ENCODE results near the gene SPRY2.
"Not testable (repeated sequence)": the region's sequence is repeated elsewhere in the genome, so short reads cannot be mapped to it uniquely, and the experiment has no call there.

Gene SPRY2

DNA sequence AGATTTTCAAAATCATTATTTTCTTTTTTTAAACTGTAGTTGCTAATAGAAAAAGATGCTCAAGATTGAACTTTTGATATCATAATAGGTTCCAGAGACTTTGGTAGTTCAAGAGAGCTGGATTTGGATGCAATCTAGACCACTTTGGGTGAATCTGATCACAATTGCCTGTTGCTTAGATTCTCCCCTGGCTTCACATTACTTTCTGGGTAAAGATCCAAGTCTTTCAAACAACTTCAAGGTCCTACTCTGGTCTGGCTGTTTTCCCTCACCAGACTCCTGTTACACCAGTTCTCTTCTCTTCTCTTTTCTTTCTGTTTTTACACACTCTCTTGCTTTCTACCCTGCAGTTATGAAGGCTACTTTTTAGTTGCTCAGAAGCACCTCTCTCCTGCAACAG, 7.4 kb upstream of the SPRY2 start:
- no peak for DNase-seq

DNA sequence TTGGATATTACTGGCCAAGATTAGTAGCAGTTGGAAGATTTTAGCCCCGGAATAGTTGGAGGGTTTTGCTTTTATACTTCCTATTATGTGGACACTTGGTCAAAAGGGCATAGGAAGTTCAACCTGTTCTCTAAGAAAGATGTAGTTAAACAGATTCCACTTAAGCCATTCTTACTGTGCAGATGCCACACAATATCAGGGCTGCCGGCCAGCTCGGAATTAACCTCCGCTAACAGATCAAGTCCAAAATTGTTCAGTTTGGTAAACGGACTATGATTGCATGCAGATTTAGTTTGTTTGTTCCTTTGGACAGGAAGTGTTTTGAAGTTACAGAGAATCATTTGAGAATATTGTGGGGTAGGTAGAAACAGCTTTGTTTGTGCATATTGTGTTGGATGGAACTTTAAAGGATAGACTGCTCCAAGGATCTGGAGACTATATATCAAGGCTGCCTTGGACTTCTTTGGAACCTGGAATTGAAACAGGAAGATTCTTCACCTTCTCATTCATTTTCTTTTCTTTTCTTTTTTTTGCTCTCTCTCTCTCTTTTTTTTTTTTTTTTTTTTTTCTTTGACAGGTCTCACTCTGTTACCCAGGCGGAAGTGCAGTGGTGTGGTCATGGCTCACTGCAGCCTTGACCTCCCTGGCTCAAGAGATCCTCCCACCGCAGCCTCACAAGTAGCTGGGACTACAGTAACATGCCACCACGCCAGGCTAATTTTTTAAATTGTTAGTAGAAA, 5.0 kb upstream of the SPRY2 start:
- DNase-seq = no peak

DNA sequence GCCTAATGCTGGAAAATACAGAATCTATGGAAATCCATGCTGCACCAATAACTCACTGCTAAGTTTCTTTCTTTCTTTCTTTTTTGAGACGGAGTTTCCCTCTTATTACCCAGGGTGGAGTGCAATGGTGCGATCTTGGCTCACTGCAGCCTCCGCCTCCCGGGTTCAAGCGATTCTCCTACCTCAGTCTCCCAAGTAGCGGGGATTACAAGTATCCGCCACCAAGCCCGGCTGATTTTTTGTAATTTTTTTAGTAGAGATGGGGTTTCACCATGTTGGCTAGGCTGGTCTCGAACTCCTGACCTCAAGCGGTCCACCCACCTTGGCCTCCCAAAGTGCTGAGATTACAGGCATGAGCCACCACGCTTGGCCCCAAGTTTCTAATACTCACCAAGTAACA, 3.1 kb upstream of the SPRY2 start:
- DNase-seq = not testable (repeated sequence)

DNA sequence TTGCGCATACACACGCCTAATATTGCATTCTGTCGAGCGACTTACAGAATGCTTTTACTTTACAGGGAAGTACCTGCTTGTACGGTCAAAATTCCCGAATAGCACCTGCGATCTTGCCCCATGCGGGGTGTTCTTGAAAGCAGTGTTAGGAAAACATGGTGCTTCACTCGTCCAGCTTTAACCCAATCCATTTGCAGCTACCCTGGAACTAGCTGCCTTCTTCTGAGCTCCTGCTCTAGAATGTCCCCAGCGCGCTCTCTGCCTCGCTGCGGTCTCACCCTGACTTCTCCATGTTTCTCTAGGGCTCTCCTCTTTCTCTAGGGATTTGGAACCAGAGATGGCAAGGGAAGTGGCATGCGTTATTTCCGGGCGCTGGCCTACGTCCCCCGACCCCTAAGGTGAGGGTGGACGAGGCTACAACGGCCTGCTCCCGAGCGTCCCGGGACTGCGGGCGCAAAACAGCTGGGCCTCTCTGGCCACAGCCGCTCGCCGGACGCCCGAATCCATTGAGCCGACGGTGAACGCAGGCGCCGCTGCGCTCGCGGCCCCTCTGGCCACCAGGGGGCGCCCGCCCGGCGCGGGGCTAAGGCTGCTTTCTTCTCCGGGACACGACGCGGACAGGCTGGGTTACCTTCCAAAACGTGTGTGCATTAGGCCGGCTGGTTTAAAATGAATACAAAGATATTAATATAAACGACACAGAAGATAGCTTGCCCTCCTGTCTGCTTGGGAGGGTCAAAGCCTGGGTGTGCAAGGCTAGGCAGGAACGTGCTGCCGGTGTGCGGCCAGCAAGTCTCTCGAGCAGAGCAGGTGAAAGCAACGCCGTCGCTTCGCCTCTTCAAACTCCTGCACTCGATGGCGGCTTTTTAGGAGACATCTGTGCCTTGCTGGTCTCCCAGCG, 1.8 kb upstream of the SPRY2 start:
- DNase-seq = peak; percentile 50

DNA sequence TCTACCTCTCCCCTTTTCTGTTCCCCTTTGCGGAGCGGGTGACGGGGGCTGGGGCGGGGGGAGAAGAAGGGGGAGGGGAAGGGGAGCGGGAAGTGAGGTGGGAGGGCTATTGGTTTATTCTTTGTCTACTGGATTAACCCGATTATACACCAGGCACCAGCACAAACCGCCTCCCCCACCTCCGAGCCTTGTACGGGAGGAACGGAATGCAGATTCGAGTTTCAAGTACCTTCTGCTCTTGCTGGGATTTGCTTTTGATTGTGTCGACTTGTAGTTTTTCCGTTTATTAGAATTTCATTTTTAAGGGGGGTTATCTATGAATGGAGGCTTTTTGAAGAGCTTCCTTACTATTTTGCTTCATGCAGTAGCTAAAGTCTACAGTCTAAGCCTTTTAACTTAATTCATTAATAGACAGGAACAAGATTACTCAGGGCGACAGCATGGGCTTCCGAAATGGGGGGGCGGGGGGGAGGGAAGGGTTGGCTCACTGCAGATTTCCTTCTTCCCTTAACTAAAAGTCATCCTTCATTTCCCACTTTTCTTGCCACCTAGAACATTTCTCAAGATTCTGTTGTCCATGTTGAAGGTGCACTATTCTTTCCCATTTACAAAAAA, 937 bp upstream of the SPRY2 start:
- no peak for DNase-seq

DNA sequence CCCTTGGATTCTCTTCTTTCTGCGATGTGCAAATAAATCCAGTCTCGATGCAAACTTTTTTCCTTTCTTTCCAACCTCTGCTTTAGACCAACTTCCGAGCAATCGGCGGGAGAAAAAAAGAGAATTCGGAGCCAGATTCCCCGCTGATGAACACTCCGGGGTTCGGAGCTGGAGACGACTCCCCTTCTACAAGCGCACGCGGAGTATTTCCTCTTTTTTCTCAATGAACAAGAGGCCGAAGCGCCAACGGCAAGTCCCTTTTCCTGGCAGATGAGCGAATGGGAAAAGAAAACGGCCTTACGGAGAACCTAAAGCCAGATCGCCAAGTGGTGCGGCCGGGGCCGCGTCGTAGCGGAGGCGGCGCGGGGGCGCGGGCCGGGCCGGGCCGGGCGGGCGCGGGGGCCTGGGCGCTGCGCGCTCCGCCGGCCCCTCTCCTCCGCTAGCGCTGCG, 250 bp downstream of the SPRY2 start:
- no peak for DNase-seq

DNA sequence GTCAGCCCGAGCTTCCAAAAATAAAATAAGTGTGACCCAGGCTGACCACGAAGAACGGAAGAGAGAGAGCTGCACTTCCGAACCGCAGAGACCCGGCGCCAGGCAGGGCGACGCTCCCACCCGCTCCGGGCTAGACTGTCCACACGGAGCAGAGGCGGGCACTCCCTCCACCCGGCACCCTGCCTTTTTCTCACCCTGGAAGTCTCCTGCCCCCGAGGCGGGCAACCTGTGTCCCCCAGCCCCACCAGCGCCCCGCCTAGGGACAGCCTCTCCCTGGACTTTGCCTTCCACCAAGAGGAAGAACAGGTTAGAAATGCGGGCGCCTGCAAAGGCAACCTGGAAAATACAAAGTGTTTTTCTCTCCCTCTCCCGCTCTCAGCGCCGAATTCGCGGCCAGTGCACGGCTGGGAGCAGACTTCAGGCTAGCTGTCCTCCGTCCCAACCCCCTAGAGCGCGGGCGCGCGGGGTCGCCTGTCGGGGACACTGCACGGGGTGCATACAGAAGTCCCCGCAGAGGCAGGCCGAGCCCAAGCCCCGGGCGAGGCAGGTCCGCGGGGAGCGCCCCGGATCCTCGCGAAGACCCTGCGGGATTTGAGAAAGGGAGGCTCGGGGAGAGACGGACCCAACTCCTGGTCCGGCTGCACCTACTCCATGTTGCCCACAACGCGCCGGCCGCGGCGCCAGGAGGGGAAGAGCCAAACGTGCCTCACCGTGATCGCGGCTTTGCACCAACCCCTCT, 845 bp downstream of the SPRY2 start:
- DNase-seq = no peak

DNA sequence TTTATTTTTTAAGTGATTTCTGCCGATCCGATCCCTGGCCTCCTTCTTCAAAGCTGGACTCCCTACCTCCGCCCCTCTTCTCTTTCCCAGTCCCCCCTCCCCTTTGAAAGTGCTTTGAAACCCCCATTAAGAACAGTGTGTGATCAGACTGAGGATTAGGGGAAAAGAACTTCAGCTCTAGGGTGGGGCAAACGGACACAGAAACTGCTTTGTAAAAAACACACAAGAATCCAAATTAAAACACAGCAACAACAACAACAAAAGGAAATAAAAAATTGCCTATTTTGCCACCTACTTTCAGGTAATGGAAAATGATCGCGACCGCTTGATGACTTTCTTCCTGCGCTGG, 1.4 kb downstream of the SPRY2 start:
- no peak for DNase-seq

DNA sequence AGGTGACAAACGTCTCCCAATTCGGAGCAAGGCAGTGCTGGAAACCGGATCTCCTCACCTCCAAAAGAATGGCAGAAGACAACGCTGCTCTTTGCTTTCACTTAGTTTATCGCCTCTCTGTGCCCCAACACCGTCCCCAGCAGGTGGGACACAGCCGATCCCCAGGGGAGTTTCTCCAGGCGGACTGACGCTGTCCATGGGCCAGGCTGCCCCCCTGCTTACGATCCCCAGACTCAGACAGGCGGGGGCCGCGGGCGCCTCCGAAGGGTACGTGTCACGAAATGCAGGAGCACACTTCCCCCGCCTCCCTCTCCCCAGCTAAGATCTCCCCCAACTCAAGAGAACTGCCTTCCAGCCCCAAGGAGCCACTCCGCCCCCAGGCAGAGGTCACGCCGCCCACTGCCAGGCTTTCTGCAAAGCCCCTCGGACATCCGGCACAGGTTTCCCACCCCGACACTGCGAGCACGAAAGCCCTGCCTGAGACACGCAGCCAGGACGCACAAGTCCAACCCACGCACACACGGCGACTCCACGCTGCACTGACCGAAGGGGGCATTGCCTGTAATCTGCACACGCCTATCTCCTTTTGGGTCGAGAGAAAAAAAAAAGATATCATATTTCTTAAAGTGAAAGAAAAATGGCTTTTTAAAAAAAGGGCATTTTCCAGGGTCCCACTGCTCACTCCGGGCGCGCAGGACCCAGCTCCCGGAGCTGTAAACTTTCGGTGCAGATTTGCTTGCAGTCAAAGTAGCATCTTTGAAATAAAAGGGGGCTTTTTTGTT, 2.0 kb downstream of the SPRY2 start:
- DNase-seq = no peak

DNA sequence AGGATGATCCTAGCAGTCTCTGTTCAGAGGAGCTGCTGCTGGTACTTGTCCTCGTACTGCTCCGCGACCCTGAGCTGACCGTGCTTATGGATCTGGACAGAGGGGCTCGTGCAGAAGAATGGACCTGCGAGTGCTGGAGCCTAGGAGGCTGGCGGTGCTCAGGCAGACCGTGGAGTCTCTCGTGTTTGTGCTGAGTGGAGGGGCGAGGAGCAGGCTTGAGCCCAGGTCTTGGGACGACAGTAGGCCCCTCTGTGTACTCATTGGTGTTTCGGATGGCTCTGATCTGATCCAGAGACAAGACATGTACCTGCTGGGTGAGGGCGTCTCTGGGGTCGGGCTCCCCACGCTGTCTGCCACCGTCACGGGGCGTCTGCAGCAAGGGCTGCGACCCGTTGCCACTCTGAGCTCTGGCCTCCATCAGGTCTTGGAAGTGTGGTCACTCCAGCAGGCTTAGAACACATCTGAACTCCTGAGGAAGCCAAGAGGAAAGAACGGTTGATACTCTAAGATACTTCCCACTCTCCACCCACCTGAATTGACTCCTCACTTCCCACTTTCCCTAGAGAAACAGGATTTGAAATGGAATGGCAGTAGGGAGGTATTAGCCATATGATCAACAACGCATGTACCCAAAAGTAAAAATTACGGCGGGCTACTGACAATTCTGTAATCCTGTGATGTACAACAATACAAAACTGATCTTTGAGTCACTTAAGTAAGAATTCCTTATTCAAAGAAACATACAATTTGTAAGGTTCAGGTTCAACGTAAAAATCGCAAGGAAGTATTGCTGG, 3.4 kb downstream of the SPRY2 start:
- DNase-seq = no peak

DNA sequence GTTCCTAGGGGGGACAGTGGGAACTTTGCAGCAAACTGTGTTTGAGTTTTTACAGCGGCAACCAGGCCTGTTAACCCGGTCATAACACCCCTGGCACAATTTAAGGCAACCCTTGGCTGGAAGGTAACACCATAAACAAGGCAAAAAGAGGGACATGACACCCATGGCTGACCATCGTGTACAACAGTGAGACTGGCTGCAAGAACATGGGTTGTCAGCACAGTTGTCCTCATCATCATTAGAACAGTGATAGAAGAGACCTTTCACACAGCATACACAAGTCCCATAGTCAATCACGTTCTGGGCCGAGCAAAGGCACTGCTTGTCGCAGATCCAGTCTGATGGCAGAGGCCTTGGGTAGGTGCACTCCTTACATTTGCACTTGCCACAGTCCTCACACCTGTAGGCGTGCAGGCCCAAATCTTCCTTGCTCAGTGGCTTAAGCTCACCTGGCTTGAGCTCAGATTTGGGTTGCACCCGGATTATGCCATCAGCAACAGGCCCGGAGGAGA, 4.1 kb downstream of the SPRY2 start:
- DNase-seq = no peak

DNA sequence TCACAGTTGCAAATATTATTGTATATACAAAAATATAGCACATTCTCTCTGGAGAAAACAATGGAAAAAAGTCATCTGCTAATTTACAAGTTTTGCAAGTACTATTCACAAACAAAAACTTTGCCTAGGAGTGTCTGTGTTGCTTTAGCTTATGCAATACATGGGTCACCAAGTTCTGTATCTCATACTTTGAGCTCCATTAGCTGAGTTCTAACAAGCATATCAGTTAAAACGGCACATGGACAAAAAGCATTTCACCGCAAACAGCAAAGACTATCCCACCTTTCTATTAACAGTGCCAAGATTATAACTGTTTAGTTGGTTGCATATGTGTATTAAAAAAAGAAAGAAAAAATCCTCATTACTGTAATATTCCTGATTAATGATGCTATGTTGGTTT, 4.6 kb downstream of the SPRY2 start:
- no peak for DNase-seq

DNA sequence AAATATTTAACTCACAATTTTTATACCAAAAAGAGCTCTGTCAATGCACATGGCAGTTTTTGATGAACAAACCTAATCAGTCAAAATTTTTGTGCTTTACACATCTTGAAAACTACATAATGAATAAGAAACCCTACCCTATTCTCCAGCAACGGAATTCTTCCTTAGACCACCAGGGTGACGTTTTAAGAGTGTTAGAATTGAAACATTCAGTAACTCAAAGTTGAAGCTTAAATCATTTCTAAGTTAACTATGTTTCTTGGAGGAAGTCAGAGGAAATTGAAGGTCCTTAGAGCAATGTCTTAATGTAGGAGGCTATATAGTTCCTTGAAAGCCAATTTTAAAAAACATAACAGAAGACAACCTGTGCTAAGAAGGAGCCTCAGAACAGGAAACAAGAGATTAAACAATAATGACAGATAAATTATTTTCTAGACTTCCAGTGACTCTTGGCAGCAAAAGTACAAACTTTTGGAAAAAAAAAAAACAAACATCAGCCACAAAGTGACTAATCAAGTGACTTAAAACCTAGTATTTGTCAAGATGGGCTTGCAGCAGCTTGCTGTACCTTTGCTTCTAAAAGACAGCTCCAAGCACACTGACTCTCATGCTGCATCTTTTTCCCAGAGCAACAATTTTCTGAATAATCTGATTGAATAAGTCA, 6.2 kb downstream of the SPRY2 start:
- DNase-seq = no peak

DNA sequence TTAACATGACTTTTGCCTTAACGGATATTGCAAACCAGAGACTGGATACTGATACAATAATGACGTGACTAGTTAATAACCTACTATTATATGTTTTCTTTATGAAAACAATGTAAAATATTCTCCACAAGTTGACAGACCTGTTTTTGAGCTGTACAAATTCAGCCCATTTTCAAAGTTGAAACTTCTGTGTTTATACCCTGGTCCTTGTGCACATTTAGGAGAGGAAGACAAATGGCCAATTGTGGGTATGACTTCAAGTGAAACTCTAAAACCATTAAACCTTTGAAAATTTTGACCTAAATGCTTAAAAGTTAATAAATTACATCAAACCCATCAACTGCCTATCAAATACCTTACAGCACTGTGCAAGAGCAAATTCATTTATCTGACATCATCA, 8.9 kb downstream of the SPRY2 start:
- no peak for DNase-seq

DNA sequence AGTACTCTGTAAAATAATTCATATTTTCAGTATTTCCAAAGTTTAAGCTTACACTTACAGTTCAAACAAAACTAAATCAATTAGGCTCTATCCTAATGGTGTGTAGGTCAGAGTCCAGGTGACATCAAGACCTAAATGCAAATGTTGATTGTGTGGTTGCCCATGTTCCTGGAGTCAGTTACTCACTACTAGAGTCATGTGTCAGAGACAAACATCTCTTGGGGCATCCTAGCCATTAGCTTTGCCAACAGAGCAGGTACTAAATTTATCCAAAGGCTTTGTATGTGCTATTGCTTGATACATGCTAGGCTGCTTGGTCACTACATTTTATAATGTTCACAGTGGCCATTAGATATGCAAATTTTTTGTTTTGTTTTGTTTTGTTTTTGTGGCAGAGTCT, 11.7 kb downstream of the SPRY2 start:
- no peak for DNase-seq

DNA sequence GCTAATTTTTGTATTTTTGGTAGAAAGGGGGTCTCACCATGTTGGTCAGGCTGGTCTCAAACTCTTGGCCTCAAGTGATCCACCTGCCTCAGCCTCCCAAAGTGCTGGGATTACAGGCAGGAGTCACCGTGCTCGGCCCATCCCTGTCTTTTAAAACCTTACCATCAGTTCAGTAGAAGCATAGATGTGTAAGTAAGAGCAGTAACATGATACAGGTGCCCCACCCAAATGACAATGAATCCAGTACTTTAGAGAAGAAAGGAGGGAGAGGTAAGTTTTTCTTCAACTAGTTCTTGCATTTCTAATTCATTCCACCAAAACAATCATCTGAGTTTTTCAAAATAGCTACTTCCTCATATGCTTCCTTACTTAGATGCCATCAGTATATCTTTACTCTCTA, 21.9 kb downstream of the SPRY2 start:
- no peak for DNase-seq

DNA sequence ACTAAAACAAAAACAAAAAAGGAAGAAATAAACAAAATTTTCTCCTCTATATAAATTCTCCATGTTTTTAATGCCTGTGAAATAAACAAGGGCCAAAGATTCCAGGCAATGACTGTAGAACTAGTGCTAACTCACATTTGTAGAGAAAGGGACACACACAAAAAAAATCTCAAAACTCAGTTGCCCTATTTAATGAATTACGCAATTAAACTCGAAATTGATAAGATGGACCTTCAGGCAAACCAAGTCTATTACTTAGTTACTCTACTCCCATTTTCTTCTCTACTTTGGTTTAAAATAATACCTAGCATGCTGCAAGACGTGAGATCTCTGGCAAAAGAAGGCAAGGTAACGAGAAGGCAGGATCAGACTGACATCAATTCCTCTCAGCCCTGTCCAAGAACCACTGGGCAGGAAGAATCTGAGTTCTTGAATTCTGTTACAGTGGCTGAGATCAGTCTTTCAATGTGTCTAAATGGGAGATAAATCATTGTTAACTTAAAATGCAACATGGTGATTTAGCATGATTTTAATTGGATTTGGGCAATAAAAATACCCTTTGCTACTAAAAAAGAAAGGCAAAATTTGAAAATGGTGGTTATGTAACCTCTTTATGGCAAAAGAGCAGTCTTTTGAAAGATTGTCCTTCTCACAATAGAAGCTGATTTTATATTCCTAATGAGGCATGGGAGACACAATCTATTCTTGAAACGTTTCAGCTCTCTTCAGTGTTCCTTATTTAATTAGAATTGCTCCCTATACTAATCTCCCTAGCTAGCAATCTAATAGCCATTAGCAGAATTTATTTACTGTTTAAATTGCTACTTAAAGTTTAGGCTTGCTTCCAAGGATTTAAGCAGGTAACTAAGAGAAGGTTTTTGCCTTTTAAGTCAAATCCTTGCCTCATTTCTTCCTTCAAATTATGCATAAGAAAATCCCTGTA, 25.9 kb downstream of the SPRY2 start:
- no peak for DNase-seq

DNA sequence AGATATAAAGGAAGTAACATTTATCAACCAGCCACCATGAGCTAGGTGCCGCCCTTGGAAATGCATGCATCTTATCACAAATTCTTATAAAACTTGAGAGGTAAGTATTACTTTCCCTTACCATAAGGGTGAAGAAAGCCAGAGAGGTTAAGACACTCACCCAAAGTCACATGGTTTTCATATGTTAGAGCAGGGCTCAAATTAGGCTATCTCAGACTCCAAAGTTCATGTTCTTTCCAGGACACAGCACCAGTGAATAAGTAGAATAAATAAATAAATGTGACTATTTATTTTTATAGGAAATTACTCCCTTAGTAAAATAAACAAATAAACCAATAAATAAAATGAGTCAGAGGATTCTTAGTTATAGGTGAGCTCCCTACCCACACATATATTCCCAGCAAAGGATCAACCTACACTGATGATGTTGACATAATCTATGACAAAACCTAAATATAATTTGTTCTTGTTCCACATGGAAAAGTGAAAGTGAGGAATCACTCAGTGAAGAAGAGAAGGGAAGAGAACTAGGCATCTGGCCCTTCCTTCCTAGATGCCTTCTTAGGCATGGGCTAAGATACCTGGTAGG, 27.2 kb downstream of the SPRY2 start:
- no peak for DNase-seq

DNA sequence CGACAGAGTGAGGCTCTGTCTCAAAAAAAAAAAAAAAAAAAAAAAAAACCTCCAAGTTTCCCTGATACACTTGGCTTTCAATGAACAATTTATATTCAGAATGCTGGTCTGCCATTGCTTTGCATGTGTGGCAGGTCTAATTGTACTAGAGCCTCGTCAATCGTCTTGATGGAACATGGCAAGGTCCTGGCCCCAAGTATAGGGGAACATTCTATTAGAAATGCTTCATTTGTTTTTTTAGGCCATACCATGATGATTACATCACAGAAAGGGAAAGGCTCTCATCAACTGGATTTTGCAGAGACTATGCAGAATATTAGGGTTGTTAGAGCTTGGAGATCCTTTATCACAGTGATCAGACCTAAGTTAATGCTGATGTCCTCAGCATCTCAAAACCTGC, 28.0 kb downstream of the SPRY2 start:
- no peak for DNase-seq

Measured in activated CD4-positive, alpha-beta T cell treated with anti-CD3 and anti-CD28 coated beads, Interleukin-2, amount 50 U/mL, for 1 hour (primary cell).